Sigmoid colon (tissue), 3 donors: ENCODE data around the gene VPS13D.

ENCODE experiments used
- CTCF ChIP-seq, 4 experiments: fragments of 450-650 bp in 3 of 4; fragments of 200-600 bp in 1 of 4; IDR thresholded peaks; one replicate each; pipeline ENCODE4 v1.5.1; 2016 to 2019; ENCODE audit warnings: antibody characterized with exemption in 4 of 4, mild to moderate bottlenecking in 3 of 4, moderate library complexity in 2 of 4
- POLR2A ChIP-seq, 2 donors: fragments of 450-650 bp; IDR thresholded peaks; one replicate each; pipeline ENCODE4 v1.6.1; 2016; ENCODE audit warnings: antibody characterized with exemption in 2 of 2, mild to moderate bottlenecking in 2 of 2, moderate library complexity in 2 of 2

- TF ChIP-seq CTCF (IDR thresholded peaks at IDR 0.05) = no peak
- no peak for TF ChIP-seq POLR2A (IDR thresholded peaks at IDR 0.05)
Measured at GRCh38 chr1:12302798-12303447, 73.1 kb downstream of the VPS13D start.
